ENCODE data around the gene MYO3B.

DNA sequence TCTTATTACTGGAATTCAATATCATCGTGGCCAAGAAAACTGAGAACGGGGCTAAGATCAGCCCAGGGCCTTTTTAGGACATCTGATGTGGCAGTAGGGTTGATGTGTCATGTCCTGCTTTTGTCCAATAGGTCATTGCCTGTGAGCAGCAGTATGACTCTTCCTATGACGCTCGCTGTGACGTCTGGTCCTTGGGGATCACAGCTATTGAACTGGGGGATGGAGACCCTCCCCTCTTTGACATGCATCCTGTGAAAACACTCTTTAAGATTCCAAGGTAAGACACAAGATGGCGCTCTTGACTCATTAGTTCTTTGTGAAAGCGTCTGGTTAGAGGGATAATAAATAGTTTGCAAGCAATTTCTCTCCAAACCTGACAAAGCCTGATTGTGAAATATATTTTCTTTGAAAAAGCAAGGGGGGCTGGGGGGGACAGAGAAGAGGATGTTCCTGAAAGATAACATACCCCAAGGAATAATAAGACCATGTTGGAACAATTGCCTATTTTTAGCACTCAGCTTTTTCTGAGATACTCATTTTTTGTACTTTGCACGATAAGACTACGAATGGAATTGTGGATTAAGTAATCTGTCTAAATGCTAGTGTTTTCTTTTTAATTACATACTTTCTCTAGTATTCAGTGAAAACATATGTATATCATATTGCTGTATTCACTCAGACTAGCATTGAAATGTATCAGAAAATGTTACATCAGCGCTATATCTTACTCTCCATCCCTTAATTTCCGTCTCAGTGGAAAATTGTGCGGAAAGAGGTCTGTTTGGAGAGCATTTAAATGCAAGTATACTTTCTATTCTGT is 58.1 kb downstream of the MYO3B start:
- TF ChIP-seq, protein P1, sequence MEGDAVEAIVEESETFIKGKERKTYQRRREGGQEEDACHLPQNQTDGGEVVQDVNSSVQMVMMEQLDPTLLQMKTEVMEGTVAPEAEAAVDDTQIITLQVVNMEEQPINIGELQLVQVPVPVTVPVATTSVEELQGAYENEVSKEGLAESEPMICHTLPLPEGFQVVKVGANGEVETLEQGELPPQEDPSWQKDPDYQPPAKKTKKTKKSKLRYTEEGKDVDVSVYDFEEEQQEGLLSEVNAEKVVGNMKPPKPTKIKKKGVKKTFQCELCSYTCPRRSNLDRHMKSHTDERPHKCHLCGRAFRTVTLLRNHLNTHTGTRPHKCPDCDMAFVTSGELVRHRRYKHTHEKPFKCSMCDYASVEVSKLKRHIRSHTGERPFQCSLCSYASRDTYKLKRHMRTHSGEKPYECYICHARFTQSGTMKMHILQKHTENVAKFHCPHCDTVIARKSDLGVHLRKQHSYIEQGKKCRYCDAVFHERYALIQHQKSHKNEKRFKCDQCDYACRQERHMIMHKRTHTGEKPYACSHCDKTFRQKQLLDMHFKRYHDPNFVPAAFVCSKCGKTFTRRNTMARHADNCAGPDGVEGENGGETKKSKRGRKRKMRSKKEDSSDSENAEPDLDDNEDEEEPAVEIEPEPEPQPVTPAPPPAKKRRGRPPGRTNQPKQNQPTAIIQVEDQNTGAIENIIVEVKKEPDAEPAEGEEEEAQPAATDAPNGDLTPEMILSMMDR (IDR thresholded peaks at IDR 0.05) = peak; percentile 10 to 50 (median 24)
- no peak for TF ChIP-seq POLR2A (IDR thresholded peaks at IDR 0.05)

Measured in uterus (tissue), 2 donors.